ENCODE measurements around the gene PAGR1. TPM values are rescaled to one million over a fixed set of nuclear protein-coding genes. Genes with fewer than 3 reads are reported as not detected.

Gene PAGR1
- total RNA-seq, 4 donors from 2014 or later = 28.0 to 33.5 (median 32.1) TPM

GRCh38 chr16:29811170-29811895 is 4.6 kb upstream of the PAGR1 start:
- DNase-seq (ENCODE audit: low spot score in 2 of 2) = peak; percentile 94 to 98
- H3K4me3 ChIP-seq (ENCODE audit: low read depth, poor library complexity, severe bottlenecking) = peak overlapping the region; percentile 21
- intact Hi-C loops (cut with DNase I; ENCODE audit: low total_unique reads) = no loop called here
- TF ChIP-seq POLR2A (IDR thresholded peaks at IDR 0.05) (no peak), CTCF (IDR thresholded peaks at IDR 0.05) (no peak)
- 0 to 1% methylated on average over 20 to 31 of the region's 31 CpGs for WGBS, 2 donors

- TF ChIP-seq POLR2A (IDR thresholded peaks at IDR 0.05) (no peak), CTCF (IDR thresholded peaks at IDR 0.05) (no peak)
- DNase-seq (ENCODE audit: low spot score in 2 of 2) = peak in 1 of 2 donors; percentile 93
- WGBS, 2 donors = 4 to 5% methylated on average over 55 to 69 of the region's 69 CpGs
- H3K4me3 ChIP-seq (ENCODE audit: low read depth, poor library complexity, severe bottlenecking) = peak within 1 kb of the TSS; percentile 21
- intact Hi-C loops (cut with DNase I; ENCODE audit: low total_unique reads) = no loop called here
Measured at GRCh38 chr16:29811896-29812665, 3.9 kb upstream of the PAGR1 start, which contains the start of gene PRRT2. Gene PRRT2 (plus strand): TSS chr16:29812193. CDS start chr16:29813055, 862 bp downstream.

- no peak for TF ChIP-seq CTCF (IDR thresholded peaks at IDR 0.05)
- TF ChIP-seq POLR2A (IDR thresholded peaks at IDR 0.05) = no peak
- no peak for DNase-seq (ENCODE audit: low spot score in 2 of 2)
- 71 to 83% methylated on average over 7 to 9 of the region's 9 CpGs for WGBS, 2 donors
- intact Hi-C loops (cut with DNase I; ENCODE audit: low total_unique reads) = no loop called here
- no peak overlapping the region for H3K4me3 ChIP-seq (ENCODE audit: low read depth, poor library complexity, severe bottlenecking)
Measured at GRCh38 chr16:29812754-29813643, 3.0 kb upstream of the PAGR1 start.

GRCh38 chr16:29813644-29814562 is 2.0 kb upstream of the PAGR1 start:
- WGBS, 2 donors = 79 to 81% methylated on average over 24 of the region's 24 CpGs
- TF ChIP-seq POLR2A (IDR thresholded peaks at IDR 0.05) = no peak
- TF ChIP-seq CTCF (IDR thresholded peaks at IDR 0.05) = no peak
- DNase-seq (ENCODE audit: low spot score in 2 of 2) = no peak
- intact Hi-C loops (cut with DNase I; ENCODE audit: low total_unique reads) = no loop called here
- no peak overlapping the region for H3K4me3 ChIP-seq (ENCODE audit: low read depth, poor library complexity, severe bottlenecking)

GRCh38 chr16:29814592-29814991 is 1.4 kb upstream of the PAGR1 start:
- TF ChIP-seq CTCF (IDR thresholded peaks at IDR 0.05) (no peak), POLR2A (IDR thresholded peaks at IDR 0.05) (no peak)
- intact Hi-C loops (cut with DNase I; ENCODE audit: low total_unique reads) = no loop called here
- DNase-seq (ENCODE audit: low spot score in 2 of 2) = no peak
- 84 to 87% methylated on average over 5 of the region's 5 CpGs for WGBS, 2 donors
- H3K4me3 ChIP-seq (ENCODE audit: low read depth, poor library complexity, severe bottlenecking) = no peak overlapping the region

All from lower leg skin (tissue), 4 donors.